Measurements from ENCODE around the gene NFX1.
"Not testable (repeated sequence)": the region's sequence is repeated elsewhere in the genome, so short reads cannot be mapped to it uniquely, and the experiment has no call there.

NFX1 gene

GRCh38 chr9:33366979-33367480 lies 76.7 kb downstream of the NFX1 start:
- DNase-seq: no peak

- DNase-seq: no peak
Observed at GRCh38 chr9:33372900-33373299, 82.6 kb downstream of the NFX1 start.

GRCh38 chr9:33374190-33374589 lies 83.9 kb downstream of the NFX1 start:
- no peak for DNase-seq

- DNase-seq: no peak
Observed at GRCh38 chr9:33374634-33375237, 84.4 kb downstream of the NFX1 start.

- no peak for DNase-seq
Observed at GRCh38 chr9:33375238-33375840, 85.0 kb downstream of the NFX1 start.

- no peak for DNase-seq
Observed at GRCh38 chr9:33375841-33376321, 85.6 kb downstream of the NFX1 start.

- DNase-seq: no peak
Observed at GRCh38 chr9:33377089-33377715, 86.9 kb downstream of the NFX1 start.

GRCh38 chr9:33378121-33378795 lies 87.9 kb downstream of the NFX1 start:
- DNase-seq: no peak

- no peak for DNase-seq
Observed at GRCh38 chr9:33379666-33380389, 89.5 kb downstream of the NFX1 start.

- DNase-seq: no peak
Observed at GRCh38 chr9:33380390-33381094, 90.2 kb downstream of the NFX1 start.

- no peak for DNase-seq
Observed at GRCh38 chr9:33381231-33381791, 91.0 kb downstream of the NFX1 start.

GRCh38 chr9:33382397-33382796 lies 92.1 kb downstream of the NFX1 start:
- not testable (repeated sequence) for DNase-seq

- DNase-seq: not testable (repeated sequence)
Observed at GRCh38 chr9:33383396-33383795, 93.1 kb downstream of the NFX1 start.

GRCh38 chr9:33385536-33385935 lies 95.2 kb downstream of the NFX1 start:
- not testable (repeated sequence) for DNase-seq

- not testable (repeated sequence) for DNase-seq
Observed at GRCh38 chr9:33385979-33386640, 95.8 kb downstream of the NFX1 start.

- DNase-seq: not testable (repeated sequence)
Observed at GRCh38 chr9:33386641-33386996, 96.3 kb downstream of the NFX1 start.

GRCh38 chr9:33386998-33387397 lies 96.7 kb downstream of the NFX1 start:
- DNase-seq: not testable (repeated sequence)

- DNase-seq: no peak
Observed at GRCh38 chr9:33388110-33388994, 98.0 kb downstream of the NFX1 start.

GRCh38 chr9:33391111-33391771 lies 100.9 kb downstream of the NFX1 start:
- not testable (repeated sequence) for DNase-seq

- not testable (repeated sequence) for DNase-seq
Observed at GRCh38 chr9:33392591-33393021, 102.3 kb downstream of the NFX1 start.
